Measurements from ENCODE around the gene TRPC1. TPM values are rescaled to one million over a fixed set of nuclear protein-coding genes. Genes with fewer than 3 reads are reported as not detected.

Gene TRPC1
- total RNA-seq, 1 donor from 2014 or later: 23.2 TPM

GRCh38 chr3:142795332-142795731, 71.5 kb downstream of the TRPC1 start:
- Mint-ChIP-seq H3K36me3 (ENCODE audit: unreplicated experiment) (no peaks in the 10 kb centered on the region), H3K9me3 (ENCODE audit: unreplicated experiment) (no peaks in the 10 kb centered on the region), H3K27me3 (ENCODE audit: unreplicated experiment) (no peaks in the 10 kb centered on the region), H3K27ac (ENCODE audit: unreplicated experiment) (no peak overlapping the region), H3K4me1 (ENCODE audit: low read depth, unreplicated experiment) (peaks cover 8% of the 10 kb centered on the region), H3K4me3 (ENCODE audit: unreplicated experiment) (no peak overlapping the region)
- TF ChIP-seq CTCF (IDR thresholded peaks at IDR 0.05; ENCODE audit: partially characterized antibody, unreplicated experiment): no peak
- no peak for DNase-seq

DNA sequence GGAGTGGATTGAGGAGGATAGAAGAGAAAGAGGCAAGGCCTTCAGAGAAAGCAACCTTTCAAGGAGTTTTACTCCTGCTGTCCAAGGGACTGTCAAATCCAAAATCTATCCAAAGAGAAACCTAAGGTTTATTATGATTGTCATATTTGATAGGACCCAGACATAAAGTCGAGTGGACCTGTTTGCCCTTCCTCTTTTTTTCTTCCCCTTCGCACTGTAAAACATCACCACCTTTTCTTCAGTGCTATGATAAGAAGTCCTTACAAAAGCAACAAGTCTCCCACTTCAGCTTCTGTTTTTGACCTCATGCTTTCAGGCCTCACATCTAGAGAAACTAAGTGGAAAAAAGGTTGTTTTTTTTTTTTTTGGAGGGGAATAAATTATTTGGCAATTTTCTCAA, 73.0 kb downstream of the TRPC1 start:
- Mint-ChIP-seq H3K27me3 (ENCODE audit: unreplicated experiment) (no peaks in the 10 kb centered on the region), H3K9me3 (ENCODE audit: unreplicated experiment) (no peaks in the 10 kb centered on the region), H3K4me1 (ENCODE audit: low read depth, unreplicated experiment) (peaks cover 8% of the 10 kb centered on the region), H3K27ac (ENCODE audit: unreplicated experiment) (no peak overlapping the region), H3K4me3 (ENCODE audit: unreplicated experiment) (no peak overlapping the region), H3K36me3 (ENCODE audit: unreplicated experiment) (no peaks in the 10 kb centered on the region)
- DNase-seq: no peak
- no peak for TF ChIP-seq CTCF (IDR thresholded peaks at IDR 0.05; ENCODE audit: partially characterized antibody, unreplicated experiment)

GRCh38 chr3:142801746-142802145, 77.9 kb downstream of the TRPC1 start:
- Mint-ChIP-seq H3K4me1 (ENCODE audit: low read depth, unreplicated experiment) (no peaks in the 10 kb centered on the region), H3K27ac (ENCODE audit: unreplicated experiment) (no peak overlapping the region), H3K9me3 (ENCODE audit: unreplicated experiment) (no peaks in the 10 kb centered on the region), H3K4me3 (ENCODE audit: unreplicated experiment) (no peak overlapping the region), H3K27me3 (ENCODE audit: unreplicated experiment) (no peaks in the 10 kb centered on the region), H3K36me3 (ENCODE audit: unreplicated experiment) (no peaks in the 10 kb centered on the region)
- TF ChIP-seq CTCF (IDR thresholded peaks at IDR 0.05; ENCODE audit: partially characterized antibody, unreplicated experiment): no peak
- no peak for DNase-seq

- H3K4me3 Mint-ChIP-seq (ENCODE audit: unreplicated experiment): no peak overlapping the region
- H3K27ac Mint-ChIP-seq (ENCODE audit: unreplicated experiment): no peak overlapping the region
- H3K27me3 Mint-ChIP-seq (ENCODE audit: unreplicated experiment): no peaks in the 10 kb centered on the region
- no peaks in the 10 kb centered on the region for H3K4me1 Mint-ChIP-seq (ENCODE audit: low read depth, unreplicated experiment)
- H3K9me3 Mint-ChIP-seq (ENCODE audit: unreplicated experiment): no peaks in the 10 kb centered on the region
- no peak for DNase-seq
- no peaks in the 10 kb centered on the region for H3K36me3 Mint-ChIP-seq (ENCODE audit: unreplicated experiment)
- no peak for TF ChIP-seq CTCF (IDR thresholded peaks at IDR 0.05; ENCODE audit: partially characterized antibody, unreplicated experiment)
These were observed 79.1 kb downstream of the TRPC1 start for GRCh38 chr3:142802891-142803290.

DNA sequence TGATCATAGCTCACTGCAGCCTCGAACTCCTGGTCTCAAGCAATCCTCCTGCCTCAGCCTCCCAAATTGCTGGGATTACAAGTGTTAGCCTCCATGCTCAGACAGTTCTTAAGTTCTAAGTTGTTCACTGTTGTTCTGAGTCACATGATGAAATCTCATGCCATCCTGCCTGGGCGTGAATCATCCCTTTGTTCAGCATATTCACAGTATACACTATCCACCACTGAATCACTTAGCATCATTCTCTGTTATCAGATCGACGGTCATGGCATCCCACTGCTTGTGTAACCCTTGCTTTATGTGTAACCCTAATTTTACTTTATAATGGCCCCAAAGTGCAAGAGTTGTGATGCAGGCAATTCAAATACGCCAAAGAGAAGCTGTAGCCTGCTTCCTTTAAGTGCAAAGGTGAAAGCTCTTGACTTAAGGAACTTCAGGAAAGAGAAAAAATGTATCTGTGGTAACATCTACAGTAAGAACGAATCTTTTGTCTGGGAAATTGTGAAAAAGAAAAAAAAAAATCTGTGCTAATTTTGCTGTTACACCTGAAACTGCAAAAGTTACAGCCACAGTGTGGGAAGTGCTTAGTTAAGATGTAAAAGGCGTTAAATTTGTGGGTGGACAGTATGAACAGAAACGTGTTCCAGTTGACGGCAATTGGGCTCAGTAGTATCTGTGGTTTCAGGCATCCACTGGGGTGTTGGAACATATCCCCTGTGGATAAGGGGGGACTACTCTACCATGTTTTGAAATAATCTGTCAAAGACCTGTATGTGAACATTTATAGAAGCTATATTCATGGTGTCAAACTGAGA, 84.5 kb downstream of the TRPC1 start:
- no peaks in the 10 kb centered on the region for H3K9me3 Mint-ChIP-seq (ENCODE audit: unreplicated experiment)
- no peaks in the 10 kb centered on the region for H3K4me1 Mint-ChIP-seq (ENCODE audit: low read depth, unreplicated experiment)
- H3K36me3 Mint-ChIP-seq (ENCODE audit: unreplicated experiment): peaks cover 4% of the 10 kb centered on the region
- no peak for DNase-seq
- TF ChIP-seq CTCF (IDR thresholded peaks at IDR 0.05; ENCODE audit: partially characterized antibody, unreplicated experiment): no peak
- H3K4me3 Mint-ChIP-seq (ENCODE audit: unreplicated experiment): no peak overlapping the region
- no peak overlapping the region for H3K27ac Mint-ChIP-seq (ENCODE audit: unreplicated experiment)
- H3K27me3 Mint-ChIP-seq (ENCODE audit: unreplicated experiment): no peaks in the 10 kb centered on the region

Measured in glutamatergic neuron (in vitro differentiated cells).